ENCODE data around the gene LSAMP.
"Not testable (repeated sequence)": the region's sequence is repeated elsewhere in the genome, so short reads cannot be mapped to it uniquely, and the experiment has no call there.

Gene LSAMP

DNA sequence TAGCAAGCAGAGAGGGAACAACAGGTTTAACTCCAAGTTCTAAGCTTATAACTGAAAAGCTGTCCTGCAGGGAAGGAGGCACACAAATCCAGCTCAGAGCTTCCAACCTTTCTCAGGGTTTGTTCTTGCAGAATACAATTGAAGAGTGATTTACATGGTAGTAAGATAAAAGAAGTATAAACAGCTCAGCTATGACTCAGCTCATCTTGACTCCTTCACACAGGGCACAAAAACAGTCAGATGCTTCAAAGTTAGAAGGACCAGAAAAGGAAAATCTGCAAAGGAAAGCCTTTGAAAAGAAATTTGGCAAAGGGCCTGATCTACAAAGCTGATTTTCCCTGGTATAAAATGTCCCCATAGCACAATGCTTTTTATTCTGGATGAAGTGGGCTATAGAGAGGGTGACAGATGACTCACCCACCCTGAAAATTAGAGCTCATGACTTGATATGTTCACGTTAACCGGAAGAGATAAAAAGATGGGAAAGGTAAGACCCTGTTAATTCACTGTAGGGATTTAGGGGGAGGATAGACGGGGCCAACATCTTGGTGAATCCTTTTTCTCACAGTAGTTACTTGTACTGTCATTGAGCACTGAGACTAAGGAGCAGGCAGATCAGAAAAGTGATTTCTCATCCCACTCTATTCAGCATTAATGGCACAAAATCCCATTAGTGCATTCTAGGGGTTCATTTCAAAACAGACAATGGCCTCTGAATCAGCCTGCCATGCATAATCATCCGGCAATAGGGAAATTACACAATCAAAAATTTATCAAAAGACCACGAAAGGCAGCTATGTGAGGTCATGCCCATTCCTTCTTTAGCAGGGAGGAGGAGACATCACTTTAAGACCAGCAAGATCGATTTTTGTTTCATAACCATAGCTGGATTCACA, 678.5 kb downstream of the LSAMP start:
- Mint-ChIP-seq H3K36me3 (ENCODE audit: low read depth) (no peaks in the 10 kb centered on the region), H3K4me3 (no peak overlapping the region), H3K27me3 (peaks cover 8% of the 10 kb centered on the region), H3K9me3 (no peaks in the 10 kb centered on the region), H3K4me1 (no peaks in the 10 kb centered on the region), H3K27ac (no peak overlapping the region)
- no peak for ATAC-seq
- DNase-seq: no peak

DNA sequence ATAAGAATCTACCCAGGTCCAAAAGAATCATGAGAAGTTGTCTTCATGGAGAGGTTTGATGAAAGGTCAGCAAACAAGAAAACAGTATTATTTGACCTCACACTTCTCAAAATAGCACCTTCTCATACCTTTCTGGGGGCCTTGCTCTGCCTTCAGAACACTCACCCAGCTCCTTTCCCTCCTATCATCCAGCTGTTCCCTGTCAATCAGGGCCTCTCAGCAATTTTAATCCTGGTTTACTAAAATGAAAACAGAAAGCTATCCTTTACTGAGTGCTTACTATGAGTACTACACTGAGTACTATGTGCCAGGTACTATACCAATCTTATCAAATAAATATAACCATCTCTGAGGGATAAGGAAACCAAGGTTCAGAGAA, 683.4 kb downstream of the LSAMP start:
- DNase-seq (no peak), ATAC-seq (no peak)
- Mint-ChIP-seq H3K36me3 (ENCODE audit: low read depth) (no peaks in the 10 kb centered on the region), H3K4me3 (no peak overlapping the region), H3K27ac (no peak overlapping the region), H3K4me1 (no peaks in the 10 kb centered on the region), H3K27me3 (no peaks in the 10 kb centered on the region), H3K9me3 (no peaks in the 10 kb centered on the region)

DNA sequence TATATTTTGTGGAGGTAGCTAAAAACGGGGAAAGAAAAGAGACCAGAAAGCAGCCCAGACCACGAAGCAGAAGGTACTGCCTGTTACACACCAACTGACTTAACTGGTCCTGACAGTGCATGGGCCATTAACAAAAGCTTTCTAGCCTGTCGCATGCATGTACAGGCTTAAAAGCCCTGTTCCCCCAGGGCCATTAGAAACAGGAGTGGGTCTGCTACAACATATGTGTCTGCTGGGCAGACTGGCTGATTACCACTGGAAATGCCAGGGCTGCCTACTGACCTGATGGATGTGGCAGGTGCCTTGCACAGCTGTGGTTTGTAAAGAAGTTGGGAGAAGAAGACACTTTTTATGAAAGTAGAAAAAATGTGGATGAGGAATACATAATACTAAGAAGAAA, 684.6 kb downstream of the LSAMP start:
- Mint-ChIP-seq H3K27me3 (no peaks in the 10 kb centered on the region), H3K4me3 (no peak overlapping the region), H3K27ac (no peak overlapping the region), H3K4me1 (no peaks in the 10 kb centered on the region), H3K9me3 (no peaks in the 10 kb centered on the region), H3K36me3 (ENCODE audit: low read depth) (no peaks in the 10 kb centered on the region)
- DNase-seq (no peak), ATAC-seq (no peak)

DNA sequence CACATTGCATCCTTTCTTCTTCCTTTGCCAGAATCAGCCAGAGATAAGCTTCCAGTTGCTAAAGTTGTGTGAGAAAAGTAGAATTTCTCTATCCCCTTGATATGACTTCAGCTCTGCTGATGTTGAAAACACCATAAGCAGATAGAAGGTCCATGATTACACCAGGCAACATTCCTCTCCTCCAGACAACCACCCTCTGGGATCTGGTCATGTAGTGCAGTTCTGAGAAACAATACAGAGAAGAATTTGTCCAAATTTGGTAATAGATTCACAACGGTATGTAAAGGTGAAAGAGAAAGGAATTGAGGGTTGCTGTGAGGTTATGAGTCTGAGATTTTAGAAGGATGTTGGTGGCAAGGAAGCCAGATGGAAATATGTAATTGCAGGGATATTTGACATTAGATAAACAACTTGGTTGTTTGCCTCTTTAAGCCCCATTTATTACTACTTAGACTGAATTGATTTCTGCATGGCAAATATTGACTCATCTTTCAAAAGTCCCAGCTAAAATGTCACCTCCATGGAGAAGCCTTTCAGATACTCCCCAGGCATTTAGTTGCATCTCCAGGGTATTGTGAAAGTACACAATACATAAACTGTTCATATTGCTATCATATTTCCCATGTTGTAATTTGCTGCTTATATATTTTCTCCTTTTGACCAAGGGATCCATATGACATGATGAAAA, 687.1 kb downstream of the LSAMP start:
- H3K4me1 Mint-ChIP-seq: no peaks in the 10 kb centered on the region

DNA sequence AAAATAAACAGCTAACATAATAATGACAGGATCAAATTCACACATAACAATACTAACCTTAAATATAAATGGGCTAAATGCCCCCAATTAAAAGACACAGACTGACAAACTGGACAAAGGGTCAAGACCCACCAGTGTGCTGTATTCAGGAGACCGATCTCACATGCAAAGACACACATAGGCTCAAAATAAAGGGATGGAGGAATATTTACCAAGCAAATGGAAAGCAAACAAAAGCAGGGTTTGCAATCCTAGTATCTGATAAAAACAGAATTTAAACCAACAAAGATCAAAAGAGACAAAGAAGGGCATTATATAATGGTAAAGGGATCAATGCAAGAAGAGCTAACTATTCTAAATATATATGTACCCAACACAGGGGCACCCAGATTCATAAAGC, 692.3 kb downstream of the LSAMP start:
- DNase-seq; H3K9me3 Mint-ChIP-seq; ATAC-seq; H3K27ac Mint-ChIP-seq; H3K4me3 Mint-ChIP-seq; H3K4me1 Mint-ChIP-seq; H3K36me3 Mint-ChIP-seq (ENCODE audit: low read depth): not testable (repeated sequence)
- peaks cover 15% of the 10 kb centered on the region for H3K27me3 Mint-ChIP-seq

More for the DNA sequence above, 687.1 kb downstream of the LSAMP start:
- H3K4me3 Mint-ChIP-seq: no peak overlapping the region
- peaks cover 7% of the 10 kb centered on the region for H3K27me3 Mint-ChIP-seq
- H3K36me3 Mint-ChIP-seq (ENCODE audit: low read depth): no peaks in the 10 kb centered on the region
- DNase-seq: no peak
- no peak for ATAC-seq
- no peaks in the 10 kb centered on the region for H3K9me3 Mint-ChIP-seq
- H3K27ac Mint-ChIP-seq: no peak overlapping the region

Measured in activated naive CD8-positive, alpha-beta T cell treated with anti-CD3 and anti-CD28 coated beads, Interleukin-2, amount 50 U/mL, for 24 hours (primary cell).